GM20431 (cell line): ENCODE measurements around the gene GRAMD2A.

Experiments used
- in situ Hi-C: fragments of 300-500 bp; cut with MseI, MboI; formaldehyde crosslinking; loops from one replicate; pipeline ENCODE4 v1.15.0; 2020; ENCODE audit warnings: low sequenced_read_pairs; ENCODE audit not compliant: unreplicated experiment

GRAMD2A gene

GRCh38 chr15:72197460-72198355 lies at the start of gene GRAMD2A:
TSS of gene GRAMD2A (minus strand) at chr15:72197787.
- in situ Hi-C loops: no loop called here

- in situ Hi-C loops: no loop called here
Measured at GRCh38 chr15:72242775-72243370, 45.3 kb upstream of the GRAMD2A start.

- in situ Hi-C loops: no loop called here
Measured at GRCh38 chr15:72239652-72240051, 42.1 kb upstream of the GRAMD2A start.

GRCh38 chr15:72238586-72238985 lies 41.0 kb upstream of the GRAMD2A start:
- in situ Hi-C loops: no loop called here

DNA sequence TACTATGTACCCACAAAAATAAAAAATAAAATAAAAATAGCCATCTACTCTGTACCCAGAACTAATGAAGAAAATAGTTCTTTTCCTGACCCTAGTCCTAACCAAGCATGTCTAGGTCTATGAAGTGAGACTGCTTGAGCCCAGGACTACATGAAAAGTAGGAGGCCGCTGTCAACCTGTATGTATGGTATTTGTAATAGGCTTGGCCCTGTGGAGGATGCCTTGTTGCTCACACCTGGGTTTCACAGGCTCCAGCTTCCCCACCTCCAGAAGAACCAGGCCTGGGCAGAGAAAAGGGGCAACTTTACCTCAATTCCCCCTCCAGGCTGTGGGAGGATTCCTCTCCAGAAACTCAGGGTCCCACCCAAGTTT lies 40.3 kb upstream of the GRAMD2A start:
- in situ Hi-C loops: no loop called here

DNA sequence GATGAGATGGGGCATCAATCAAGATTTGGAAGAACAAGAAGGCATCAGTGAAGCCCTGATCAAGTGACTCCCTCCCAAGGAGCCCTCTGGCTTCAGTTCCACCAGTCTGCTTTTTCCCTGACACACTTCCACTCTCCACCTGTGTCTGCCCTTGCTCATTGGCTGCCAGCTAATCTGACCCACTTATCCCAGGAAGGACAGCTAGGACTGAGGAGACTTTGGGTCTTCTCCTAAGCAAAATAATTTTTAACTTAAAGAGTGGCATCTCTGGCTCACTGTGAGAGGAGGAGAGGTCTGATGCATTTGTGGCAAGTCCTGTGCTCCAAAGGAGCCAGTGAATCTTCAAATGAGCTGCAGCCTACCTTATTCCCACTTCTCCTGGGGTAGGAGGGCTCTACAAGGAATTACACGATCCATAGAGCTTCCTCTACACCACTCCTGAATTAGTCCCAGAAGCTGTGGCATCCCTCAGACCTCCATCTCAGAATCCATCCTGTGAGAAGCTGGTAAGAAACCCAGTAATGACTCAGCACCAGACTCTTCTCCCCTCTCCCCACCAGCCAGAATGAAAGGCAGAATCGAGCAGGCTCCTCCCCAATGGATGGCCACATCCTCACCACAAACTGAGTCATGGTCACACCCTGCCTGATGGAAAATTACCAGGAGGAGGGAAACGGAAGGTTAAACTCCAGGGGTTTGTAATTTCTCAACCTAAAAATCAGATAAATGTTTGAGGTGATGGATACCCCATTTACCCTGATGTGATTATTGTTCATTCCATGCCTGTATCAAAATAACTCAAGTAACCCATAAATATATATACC lies 39.7 kb upstream of the GRAMD2A start:
- in situ Hi-C loops: no loop called here

GRCh38 chr15:72236381-72237003 lies 38.9 kb upstream of the GRAMD2A start:
- in situ Hi-C loops: no loop called here

GRCh38 chr15:72235298-72235697 lies 37.7 kb upstream of the GRAMD2A start:
- in situ Hi-C loops: no loop called here

DNA sequence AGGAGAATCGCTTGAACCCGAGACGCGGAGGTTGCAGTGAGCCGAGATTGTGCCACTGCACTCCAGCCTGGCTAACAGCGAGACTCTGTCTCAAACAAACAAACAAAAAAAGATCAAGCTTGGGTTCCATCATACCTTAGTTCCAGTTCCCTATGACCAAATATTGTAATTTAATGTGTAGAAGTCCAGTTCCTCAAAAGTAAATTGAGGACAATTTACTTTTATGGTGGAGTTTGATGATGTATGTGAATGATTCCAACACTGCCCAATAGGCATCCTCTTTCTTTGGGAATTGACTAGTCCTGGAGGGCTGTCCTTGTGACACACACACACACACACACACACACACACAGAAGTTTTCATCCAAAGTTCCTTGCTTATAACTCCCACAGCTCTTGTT lies 36.2 kb upstream of the GRAMD2A start:
- in situ Hi-C loops: no loop called here

DNA sequence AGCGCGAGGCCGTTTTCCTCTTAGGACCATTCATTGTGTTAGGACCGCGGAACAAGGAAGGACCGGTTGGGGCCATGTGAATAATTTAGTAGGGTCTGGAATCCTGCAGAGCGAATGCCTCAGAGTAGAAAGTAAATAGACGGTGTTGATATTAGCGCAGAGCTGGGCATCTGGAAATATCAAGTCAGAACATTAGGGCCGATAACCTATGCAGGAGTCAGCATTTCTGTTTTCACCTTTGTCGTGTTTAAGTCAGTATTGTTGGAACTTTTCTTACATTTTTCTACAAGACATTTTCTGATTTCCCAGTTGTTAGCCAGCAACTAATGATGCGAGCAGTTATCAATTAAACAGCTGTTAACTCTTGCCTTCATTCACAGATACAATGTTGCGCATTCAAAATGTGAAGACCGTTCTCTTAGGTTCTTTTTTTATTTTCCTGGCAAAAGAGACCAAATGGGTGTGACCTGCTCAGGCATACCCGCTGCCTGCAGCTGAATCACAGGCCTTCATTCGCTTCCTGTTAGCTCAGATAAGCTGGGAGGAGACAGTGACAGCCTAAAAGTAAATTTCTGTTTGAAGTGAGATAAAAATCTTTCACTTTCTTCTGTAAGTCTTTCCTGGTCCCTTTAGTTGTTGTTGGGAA lies 34.4 kb upstream of the GRAMD2A start:
- in situ Hi-C loops: no loop called here

DNA sequence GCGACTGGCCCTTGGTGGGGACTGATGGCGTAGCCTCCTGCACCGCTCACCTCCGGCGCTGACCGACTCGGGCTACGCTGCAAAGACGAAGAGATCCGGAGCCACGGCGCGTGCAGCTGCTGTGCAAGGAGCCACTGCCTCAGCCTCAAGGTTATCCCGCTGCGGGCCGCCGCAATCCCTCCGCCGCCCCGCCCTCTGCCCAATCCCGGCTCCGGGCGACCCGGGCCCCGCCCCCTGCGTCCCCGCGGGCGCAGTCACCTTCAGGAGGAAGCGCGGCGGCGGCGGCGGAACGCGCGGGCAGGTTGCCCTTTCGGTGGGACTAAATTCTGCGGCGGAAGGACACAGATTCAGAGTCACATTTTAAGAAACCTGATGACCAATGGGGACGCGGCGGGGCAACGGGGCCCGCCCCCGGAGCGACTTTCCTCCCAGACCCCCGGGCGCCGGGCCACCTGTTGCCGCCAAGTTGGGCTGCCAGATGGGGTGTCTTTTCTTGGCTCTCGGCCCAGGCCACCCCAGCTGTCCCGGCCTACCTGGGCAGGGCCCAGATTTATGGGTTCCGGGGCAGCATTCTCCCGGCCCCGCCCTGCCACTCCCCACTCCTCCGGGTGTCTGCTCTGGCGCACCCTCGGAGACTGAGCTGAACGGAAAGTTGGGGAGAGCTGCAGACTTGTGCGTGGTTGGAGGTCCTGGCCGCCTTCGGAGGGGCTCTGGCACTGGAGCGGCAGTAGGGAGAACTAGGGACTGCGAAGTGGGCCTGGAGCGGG lies 33.7 kb upstream of the GRAMD2A start, which contains the start of gene PKM:
Gene PKM, minus strand, starts transcription at position 125 of the 767 bp plus-strand sequence. CDS start 12,093 bp downstream, outside the sequence.
- in situ Hi-C loops: no loop called here

DNA sequence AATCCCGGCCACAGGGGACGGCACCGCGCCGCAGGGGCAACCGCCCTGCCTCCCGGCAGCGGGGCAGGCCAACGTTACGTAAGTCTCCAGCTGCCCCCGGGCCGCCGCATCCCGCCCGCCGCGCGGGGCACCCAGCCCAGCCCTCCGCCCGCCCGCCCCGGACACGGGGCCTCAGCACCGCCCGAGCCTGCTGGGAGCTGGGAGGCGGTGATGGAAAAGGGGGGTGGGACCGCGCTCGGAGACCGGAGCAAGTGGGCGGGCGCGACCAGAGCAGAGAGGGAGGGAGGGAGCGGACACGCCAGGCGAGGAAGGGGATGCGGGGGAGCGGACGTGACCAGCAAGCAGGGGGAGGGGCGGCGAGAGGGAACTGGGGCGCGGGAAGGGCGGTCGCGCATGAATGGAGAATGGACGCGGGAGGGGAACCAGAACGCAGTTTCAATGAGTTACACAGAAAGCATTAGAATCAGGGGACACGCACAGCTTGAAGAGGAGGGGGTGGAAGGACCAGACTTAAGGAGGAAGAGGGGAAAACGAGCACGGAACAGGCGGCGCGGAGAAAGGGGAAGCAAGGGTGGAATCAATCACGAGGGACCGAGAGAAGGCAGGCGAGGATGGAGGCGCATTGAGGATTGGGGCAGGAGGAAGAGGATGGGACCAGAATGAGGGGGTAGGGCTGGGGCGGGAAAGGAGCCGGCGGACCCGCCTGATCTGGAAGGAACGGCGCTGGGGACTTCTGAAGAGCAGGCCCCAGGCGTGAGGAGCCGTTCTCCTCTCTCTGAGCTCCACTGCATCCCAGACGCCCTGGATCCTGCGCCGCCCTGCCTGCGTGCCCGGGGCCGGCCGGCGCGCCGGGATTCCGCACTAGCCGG lies 32.8 kb upstream of the GRAMD2A start:
- in situ Hi-C loops: no loop called here

GRCh38 chr15:72229947-72230196 lies 32.3 kb upstream of the GRAMD2A start:
- in situ Hi-C loops: no loop called here

DNA sequence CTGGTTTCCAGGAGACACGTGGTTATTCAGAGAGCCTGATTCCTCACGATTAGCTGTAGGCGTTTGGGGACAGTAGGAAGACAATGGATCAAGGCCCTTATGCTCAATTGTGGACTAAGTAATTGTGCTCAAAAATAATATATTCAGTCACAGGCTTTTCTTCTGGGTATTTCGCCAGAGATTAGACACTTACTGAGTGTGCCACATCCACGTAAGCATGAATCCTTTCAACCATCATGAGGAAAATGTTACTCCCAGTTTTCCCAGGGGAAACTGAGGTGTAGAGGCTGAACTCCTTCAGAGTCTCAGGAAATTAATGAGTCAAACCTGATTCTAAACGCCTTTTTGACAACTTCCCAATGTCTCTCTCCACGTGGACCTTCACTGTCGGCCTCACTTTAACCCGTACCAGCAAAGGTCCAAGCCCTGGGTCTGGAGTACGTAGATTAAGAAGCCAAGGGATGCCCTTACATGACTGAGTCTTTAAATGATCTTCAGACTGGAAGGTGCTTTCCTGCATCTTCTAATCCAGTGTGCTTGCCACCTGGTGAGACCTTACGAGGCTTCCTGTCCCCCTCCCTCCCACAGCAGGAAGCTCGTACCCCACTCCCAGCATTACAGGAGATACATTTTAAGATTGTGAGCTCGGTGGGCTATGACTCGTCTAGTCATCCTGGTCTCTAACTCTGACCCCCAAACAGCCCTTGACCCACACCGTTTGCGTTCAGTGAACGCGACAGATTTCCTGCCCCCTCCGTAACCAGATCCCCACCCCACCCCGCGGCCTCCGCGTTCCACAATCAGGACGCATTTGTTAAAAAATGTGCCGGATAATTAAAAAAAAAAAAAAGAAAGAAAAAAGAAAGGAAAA lies 31.7 kb upstream of the GRAMD2A start:
- in situ Hi-C loops: no loop called here

GRCh38 chr15:72227720-72228119 lies 30.1 kb upstream of the GRAMD2A start:
- in situ Hi-C loops: no loop called here

- in situ Hi-C loops: no loop called here
Measured at GRCh38 chr15:72227192-72227586, 29.6 kb upstream of the GRAMD2A start.

DNA sequence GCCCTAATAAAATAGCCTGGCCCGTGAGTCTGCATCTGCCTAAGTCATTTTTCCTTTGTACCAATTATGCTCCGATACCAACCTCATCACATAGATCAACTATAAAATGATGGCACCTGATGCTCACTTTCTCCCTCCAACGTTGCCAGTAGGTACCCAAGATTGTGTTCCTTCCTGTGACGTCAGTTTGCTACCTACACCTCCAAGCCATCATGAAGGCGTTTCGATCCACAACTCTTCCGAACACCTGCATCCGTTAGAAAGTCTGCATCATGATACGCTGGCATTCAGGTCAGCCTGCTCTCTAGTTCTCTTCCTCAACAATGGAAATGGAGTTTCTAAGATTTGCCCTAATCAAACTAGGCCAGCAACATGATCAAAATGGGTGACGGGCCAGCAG lies 25.7 kb upstream of the GRAMD2A start:
- in situ Hi-C loops: no loop called here

GRCh38 chr15:72222393-72222792 lies 24.8 kb upstream of the GRAMD2A start:
- in situ Hi-C loops: no loop called here
